Measurements from ENCODE around the gene TBCD.

- TF ChIP-seq RAD21 (CRISPR knock-in tag; conservative IDR thresholded peaks at IDR 0.05 in 1 of 2, IDR thresholded peaks at IDR 0.05 in 1 of 2) (no peak), TGIF2 (CRISPR knock-in tag; IDR thresholded peaks at IDR 0.05) (no peak), JUNB (CRISPR knock-in tag; conservative IDR thresholded peaks at IDR 0.05) (no peak), USF2 (CRISPR knock-in tag; IDR thresholded peaks at IDR 0.05) (no peak), EGR1 (conservative IDR thresholded peaks at IDR 0.05) (no peak), TCF3 (CRISPR knock-in tag; IDR thresholded peaks at IDR 0.05) (no peak), MTA3 (IDR thresholded peaks at IDR 0.05; ENCODE audit: borderline replicate concordance) (no peak)
Measured at GRCh38 chr17:82895087-82895486, 143.2 kb downstream of the TBCD start.
